ENCODE data around the gene KRT86.
A peak's percentile ranks its signal among the peaks of the same experiment; 100 is the strongest.
"Not testable (repeated sequence)": the region's sequence is repeated elsewhere in the genome, so short reads cannot be mapped to it uniquely, and the experiment has no call there.

KRT86 gene

GRCh38 chr12:52285851-52286530 lies 11.5 kb downstream of the KRT86 start:
- Mint-ChIP-seq H3K9me3 (no peaks in the 10 kb centered on the region), H3K36me3 (ENCODE audit: low read depth) (no peaks in the 10 kb centered on the region), H3K4me1 (ENCODE audit: low read depth) (peaks cover 7% of the 10 kb centered on the region), H3K4me3 (no peak overlapping the region), H3K27ac (no peak overlapping the region), H3K27me3 (no peaks in the 10 kb centered on the region)

DNA sequence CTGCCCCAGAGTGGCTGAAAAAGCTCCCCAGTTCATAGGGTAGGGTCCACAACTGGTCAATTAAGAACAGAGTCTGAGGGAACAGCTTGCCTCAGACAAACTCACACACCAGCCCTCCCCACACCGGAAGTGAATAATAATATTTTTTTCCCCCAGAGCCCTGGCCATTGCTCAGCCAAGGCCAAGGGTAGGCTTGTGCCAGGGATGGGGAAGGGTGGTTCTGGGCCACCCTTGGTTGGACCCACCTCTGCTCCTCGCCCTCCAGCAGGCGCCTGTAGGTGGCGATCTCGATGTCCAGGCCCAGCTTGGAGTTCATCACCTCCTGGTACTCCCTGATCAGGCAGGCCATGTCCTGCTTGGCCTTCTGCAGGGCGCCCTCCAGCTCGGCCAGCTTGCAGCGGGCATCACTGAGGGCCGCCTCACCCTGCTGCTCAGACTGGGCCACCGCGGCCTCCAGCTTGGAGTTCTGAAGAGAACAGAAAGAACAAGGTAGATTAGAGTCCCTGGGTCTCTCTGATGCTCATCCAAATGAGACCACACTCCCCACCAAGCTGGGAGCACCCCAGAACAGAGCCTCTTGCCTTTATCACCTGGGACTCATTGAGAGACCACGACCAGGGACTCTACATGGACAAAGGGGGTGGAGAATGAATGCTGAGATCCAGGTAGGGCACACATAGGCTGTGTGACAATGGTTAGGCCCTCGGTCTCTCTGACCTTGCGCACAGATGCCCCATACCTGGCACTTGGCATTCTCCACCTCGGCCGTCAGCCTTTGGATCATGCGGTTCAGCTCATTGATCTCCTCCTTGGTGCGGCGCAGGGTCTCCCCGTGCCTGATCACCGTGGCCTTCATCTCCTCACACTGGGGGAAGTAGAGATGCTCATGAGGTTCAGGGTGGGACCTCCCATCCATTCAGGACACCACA lies 12.7 kb downstream of the KRT86 start:
- not testable (repeated sequence) for H3K4me1 Mint-ChIP-seq (ENCODE audit: low read depth); H3K4me3 Mint-ChIP-seq; H3K9me3 Mint-ChIP-seq; H3K27me3 Mint-ChIP-seq; H3K27ac Mint-ChIP-seq; H3K36me3 Mint-ChIP-seq (ENCODE audit: low read depth)

DNA sequence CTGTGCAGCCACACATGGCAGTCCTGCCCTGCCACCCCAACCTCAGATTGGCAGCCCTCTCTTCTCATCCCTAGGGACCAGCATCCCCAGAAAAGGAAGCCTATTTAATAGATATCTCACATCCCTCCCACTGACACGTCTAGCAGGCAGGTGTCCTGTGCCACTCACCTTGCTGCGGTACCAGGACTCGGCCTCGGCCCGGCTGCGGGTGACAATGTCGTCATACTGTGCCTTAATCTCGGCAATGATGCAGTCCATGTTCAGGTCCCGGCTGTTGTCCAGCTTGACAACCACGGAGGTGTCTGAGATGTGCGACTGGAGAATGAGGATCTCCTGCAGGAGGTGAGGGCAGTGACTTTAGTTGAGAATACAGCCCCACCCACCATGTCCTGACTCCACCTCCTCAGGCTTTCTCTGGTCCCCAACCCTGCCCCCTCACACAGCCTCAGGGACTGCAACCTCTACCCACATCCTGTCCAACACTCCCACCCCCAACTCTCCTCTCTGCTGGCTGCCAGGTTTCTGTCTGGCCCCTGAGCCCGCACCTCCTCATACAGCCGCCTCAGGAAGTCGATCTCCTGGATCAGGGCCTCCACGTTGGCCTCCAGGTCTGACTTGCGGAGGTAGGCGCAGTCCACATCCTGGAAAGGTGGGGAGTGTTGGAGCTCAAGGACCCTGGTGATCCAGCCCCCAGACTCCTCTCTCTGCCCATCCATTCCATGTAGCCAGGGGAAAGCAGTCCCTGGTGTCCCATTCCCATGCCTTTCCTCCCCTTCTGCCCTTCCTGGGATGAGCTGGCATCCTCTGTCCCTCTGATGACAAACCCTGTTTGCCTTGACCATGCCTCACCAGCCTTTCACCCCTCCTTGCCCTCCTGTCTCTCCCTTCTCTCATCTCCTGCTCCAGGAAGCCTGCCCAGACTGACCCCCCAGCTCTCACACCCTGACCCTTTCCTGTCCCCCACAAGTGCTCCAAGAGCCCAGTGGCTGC lies 13.7 kb downstream of the KRT86 start:
- not testable (repeated sequence) for H3K4me3 Mint-ChIP-seq; H3K27me3 Mint-ChIP-seq; H3K4me1 Mint-ChIP-seq (ENCODE audit: low read depth); H3K9me3 Mint-ChIP-seq; H3K36me3 Mint-ChIP-seq (ENCODE audit: low read depth)
- H3K27ac Mint-ChIP-seq, result peak overlapping the region; percentile 0

GRCh38 chr12:52290483-52291134 lies 16.2 kb downstream of the KRT86 start:
- not testable (repeated sequence) for H3K4me1 Mint-ChIP-seq (ENCODE audit: low read depth); H3K9me3 Mint-ChIP-seq; H3K27ac Mint-ChIP-seq; H3K36me3 Mint-ChIP-seq (ENCODE audit: low read depth); H3K4me3 Mint-ChIP-seq; H3K27me3 Mint-ChIP-seq

DNA sequence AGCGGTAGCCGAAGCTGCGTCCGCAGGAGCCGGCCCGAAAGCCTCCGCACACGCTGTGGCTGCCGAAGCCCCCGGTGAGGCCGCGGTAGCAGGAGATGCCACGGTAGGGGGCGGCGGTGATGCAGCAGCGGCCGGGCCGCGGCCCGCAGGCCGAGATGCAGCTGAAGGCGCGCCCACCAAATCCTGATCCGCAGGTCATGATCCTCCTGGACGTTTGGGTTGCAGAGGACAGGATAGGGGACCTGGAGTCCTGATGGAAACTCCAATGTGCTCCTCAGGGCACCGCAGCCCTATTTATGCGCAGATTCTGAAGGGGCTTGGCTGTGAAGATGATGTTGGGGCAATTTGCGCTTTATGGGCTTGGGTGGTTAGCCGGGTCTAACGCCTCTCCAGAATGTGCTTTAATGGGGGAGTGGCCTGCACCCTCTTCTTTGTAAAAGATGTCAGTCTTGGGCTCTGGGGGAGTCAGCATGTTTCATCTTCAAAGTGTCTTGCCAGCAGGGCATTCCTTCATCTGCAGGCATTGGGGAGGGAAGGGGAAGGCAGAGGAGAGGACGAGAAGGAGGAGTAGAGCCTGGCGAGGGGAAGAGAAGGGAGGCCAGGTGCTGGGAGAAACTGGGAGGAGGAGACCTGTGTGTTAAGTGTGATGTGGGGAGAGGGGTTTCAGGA lies 17.0 kb downstream of the KRT86 start, which contains the start of gene KRT81:
Gene KRT81 (minus strand): TSS at position 268 of the 669 bp plus-strand sequence. CDS start 69 bp downstream, at position 199.
- Mint-ChIP-seq H3K4me3 (no peak within 1 kb of the TSS), H3K27me3 (peaks cover 4% of the 10 kb centered on the region), H3K27ac (no peak within 1 kb of the TSS), H3K9me3 (no peaks in the 10 kb centered on the region), H3K4me1 (ENCODE audit: low read depth) (peaks cover 7% of the 10 kb centered on the region), H3K36me3 (ENCODE audit: low read depth) (no peaks in the 10 kb centered on the region)

DNA sequence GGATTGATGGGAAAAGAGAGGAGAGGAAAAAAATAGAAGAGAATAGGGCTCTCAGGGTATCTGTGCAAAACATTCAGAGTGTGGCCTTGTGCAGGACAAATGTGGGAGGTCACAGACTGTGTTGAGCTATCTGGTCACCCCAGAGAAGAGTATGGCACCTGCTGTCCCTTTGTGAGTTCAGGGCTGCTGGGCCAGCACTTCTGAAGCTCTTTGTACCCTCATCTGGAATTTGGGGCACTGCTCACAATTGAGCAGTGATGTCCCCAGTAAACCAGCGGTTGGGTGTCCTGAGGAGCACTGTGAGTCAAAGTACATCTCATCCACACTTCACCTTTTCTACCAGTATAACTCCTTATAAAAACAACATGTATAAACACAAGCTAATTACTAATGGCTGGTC lies 19.5 kb downstream of the KRT86 start:
- no peaks in the 10 kb centered on the region for H3K9me3 Mint-ChIP-seq
- no peak overlapping the region for H3K4me3 Mint-ChIP-seq
- H3K27ac Mint-ChIP-seq, result no peak overlapping the region
- H3K36me3 Mint-ChIP-seq (ENCODE audit: low read depth), result no peaks in the 10 kb centered on the region
- no peaks in the 10 kb centered on the region for H3K4me1 Mint-ChIP-seq (ENCODE audit: low read depth)
- H3K27me3 Mint-ChIP-seq, result peaks cover 5% of the 10 kb centered on the region

DNA sequence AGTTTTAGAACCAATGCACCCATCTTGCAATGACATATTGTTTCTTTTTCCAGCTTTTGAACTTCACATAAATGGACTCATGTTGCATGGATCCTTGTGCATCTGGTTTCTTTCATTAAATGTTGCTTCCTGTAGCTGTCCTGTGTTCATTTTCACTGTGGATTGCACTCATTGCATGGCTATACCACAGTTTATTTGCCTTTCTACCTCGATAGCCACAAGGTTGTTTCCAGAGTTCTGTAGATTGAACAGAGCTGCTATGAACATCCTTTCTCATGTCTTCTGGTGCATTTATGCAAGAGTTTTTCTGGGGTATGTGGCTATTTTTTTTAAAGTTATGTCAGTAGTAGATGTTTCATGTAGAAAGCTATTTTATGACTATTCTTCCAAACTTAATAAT lies 20.4 kb downstream of the KRT86 start:
- H3K36me3 Mint-ChIP-seq (ENCODE audit: low read depth), result no peaks in the 10 kb centered on the region
- no peak overlapping the region for H3K4me3 Mint-ChIP-seq
- H3K27me3 Mint-ChIP-seq, result peaks cover 12% of the 10 kb centered on the region

GRCh38 chr12:52295663-52296062 lies 21.2 kb downstream of the KRT86 start:
- Mint-ChIP-seq H3K36me3 (ENCODE audit: low read depth) (no peaks in the 10 kb centered on the region), H3K4me3 (no peak overlapping the region), H3K27ac (no peak overlapping the region), H3K4me1 (ENCODE audit: low read depth) (no peaks in the 10 kb centered on the region), H3K9me3 (no peaks in the 10 kb centered on the region), H3K27me3 (peaks cover 12% of the 10 kb centered on the region)

More for the DNA sequence above, 20.4 kb downstream of the KRT86 start:
- no peaks in the 10 kb centered on the region for H3K4me1 Mint-ChIP-seq (ENCODE audit: low read depth)
- no peaks in the 10 kb centered on the region for H3K9me3 Mint-ChIP-seq
- H3K27ac Mint-ChIP-seq, result no peak overlapping the region

DNA sequence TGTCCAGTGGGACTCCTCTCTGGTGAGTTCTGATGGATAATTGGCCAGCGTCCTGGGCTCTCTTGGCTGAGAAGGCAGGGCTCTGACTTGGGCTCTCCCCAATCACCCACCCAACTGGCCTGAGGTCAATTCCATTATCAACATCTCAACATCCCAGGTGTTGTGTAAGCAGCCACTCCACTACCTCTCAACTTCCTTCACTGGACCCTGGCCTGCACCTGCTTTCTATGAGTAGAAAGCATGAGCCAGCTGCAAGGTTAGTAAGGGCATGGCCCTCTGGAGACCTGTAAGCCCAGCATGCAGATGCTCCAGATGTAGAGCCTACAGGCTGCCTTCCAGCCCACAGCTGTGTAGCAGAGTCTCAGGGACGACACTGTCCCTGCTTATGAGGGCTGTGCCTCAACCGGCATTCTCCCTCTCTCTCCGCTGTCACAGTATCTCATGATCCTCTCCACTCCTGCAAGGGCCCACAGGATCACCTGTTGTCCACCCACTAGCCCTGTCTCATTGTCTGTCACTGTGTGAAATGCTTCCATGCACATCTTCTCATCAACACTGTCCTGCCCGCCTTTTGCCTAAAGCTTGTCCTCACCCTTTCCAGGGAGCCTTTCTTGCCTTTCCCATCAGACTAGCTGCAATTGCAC lies 22.2 kb downstream of the KRT86 start:
- H3K27me3 Mint-ChIP-seq, result peaks cover 9% of the 10 kb centered on the region
- H3K9me3 Mint-ChIP-seq, result no peaks in the 10 kb centered on the region
- H3K36me3 Mint-ChIP-seq (ENCODE audit: low read depth), result no peaks in the 10 kb centered on the region
- H3K4me3 Mint-ChIP-seq, result no peak overlapping the region
- H3K27ac Mint-ChIP-seq, result no peak overlapping the region
- no peaks in the 10 kb centered on the region for H3K4me1 Mint-ChIP-seq (ENCODE audit: low read depth)

DNA sequence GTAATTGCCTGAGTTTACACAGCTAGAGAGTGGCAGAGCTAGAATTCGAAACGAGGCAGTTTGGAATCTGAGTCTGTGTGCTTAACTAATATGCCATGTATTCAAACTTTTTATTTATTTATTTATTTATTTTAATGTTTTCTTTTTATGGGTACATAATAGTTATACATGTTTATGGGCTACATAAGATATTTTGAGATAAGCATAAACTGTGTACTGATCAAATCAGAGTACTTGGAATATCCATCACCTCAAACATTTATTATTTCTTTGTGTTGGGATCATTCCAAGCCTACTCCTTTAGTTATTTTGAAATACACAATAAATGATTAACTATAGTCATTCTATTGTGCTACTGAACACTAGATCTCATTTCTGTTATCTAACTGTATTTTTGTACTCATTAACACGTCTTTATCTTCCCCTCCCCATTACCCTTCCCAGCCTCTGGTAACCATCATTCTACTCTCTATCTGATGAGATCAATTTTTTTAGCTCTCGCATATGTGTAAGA lies 24.3 kb downstream of the KRT86 start:
- no peak overlapping the region for H3K27ac Mint-ChIP-seq
- H3K4me1 Mint-ChIP-seq (ENCODE audit: low read depth), result no peaks in the 10 kb centered on the region
- H3K4me3 Mint-ChIP-seq, result no peak overlapping the region
- H3K9me3 Mint-ChIP-seq, result no peaks in the 10 kb centered on the region
- H3K27me3 Mint-ChIP-seq, result peaks cover 9% of the 10 kb centered on the region
- H3K36me3 Mint-ChIP-seq (ENCODE audit: low read depth), result no peaks in the 10 kb centered on the region

- H3K9me3 Mint-ChIP-seq, result no peaks in the 10 kb centered on the region
- peaks cover 16% of the 10 kb centered on the region for H3K4me1 Mint-ChIP-seq (ENCODE audit: low read depth)
- no peaks in the 10 kb centered on the region for H3K36me3 Mint-ChIP-seq (ENCODE audit: low read depth)
- no peak overlapping the region for H3K4me3 Mint-ChIP-seq
- no peak overlapping the region for H3K27ac Mint-ChIP-seq
- H3K27me3 Mint-ChIP-seq, result peaks cover 9% of the 10 kb centered on the region
Observed at GRCh38 chr12:52300796-52301691, 26.6 kb downstream of the KRT86 start.

GRCh38 chr12:52301721-52302120 lies 27.3 kb downstream of the KRT86 start:
- H3K27ac Mint-ChIP-seq; H3K4me3 Mint-ChIP-seq; H3K36me3 Mint-ChIP-seq (ENCODE audit: low read depth); H3K9me3 Mint-ChIP-seq: not testable (repeated sequence)
- peaks cover 17% of the 10 kb centered on the region for H3K4me1 Mint-ChIP-seq (ENCODE audit: low read depth)
- H3K27me3 Mint-ChIP-seq, result peaks cover 15% of the 10 kb centered on the region
